SK-N-DZ (cell line): Measurements from ENCODE around the gene LGI4.

ENCODE experiments used
- DNase-seq: peaks from one replicate; pipeline ENCODE4 v3.0.0-alpha.2; 2015; ENCODE audit warnings: low spot score
- small RNA-seq, 2 experiments: library from RNA; depleted of rRNA; stranded (forward); fragments of <200 nt; gene quantifications; one replicate each; pipeline ENCODE3, GENCODE V24; 2014

Gene LGI4

DNA sequence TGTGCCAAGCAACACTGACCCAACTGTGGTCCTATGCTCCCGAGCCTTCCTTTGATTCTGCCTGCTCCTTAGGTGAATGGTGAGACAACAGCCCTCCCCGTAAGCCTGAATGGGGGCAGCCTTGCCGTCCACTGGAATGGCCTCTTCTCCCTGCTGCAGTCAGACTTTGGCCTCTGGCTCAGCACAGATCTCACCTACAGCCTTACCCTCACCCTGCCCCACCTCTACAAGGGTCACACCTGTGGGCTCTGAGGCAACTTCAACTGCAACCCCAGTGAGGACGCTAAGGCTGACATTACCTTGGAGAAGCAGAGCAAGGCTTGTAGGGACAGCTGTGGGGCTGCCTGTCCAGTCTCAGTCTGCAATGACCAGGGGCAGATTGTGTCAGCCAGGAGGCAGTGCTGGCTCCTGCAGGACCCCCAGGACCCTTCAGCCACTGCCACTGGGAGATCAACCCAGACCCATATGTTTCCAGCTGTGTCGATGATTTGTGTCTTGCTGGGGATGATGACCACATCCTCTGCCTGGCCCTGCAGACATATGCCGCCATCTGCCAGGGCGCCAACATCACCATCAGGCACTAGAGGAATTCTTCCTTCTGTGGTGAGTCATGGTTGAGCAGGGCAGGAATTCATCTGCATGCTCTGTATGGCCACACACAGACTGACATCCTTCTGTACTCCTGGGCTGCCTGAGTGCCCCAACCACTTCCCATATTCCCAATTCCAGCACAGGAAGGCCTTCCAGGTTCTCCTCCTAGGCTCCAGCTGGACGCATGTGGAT is 46.5 kb downstream of the LGI4 start:
- DNase-seq: no peak

DNA sequence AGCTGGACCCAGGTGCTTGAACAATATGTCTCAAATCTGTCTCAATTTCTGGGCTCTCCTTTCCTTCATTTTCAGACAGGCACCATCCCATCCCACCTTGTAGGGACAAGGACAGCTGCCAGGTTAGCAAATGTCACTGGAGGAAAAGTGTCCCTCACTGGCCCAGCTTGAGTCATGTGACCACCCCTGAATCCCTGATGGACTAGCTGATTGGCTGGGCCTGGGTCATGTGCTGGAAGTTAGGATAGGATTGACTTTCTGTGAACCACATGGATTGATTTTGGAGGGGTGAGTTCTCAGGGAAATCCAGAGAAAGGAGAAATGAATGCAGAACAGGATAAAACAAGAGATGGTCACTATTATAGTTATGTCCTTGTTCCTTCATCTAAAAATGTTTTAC is 47.5 kb downstream of the LGI4 start:
- DNase-seq: no peak

DNA sequence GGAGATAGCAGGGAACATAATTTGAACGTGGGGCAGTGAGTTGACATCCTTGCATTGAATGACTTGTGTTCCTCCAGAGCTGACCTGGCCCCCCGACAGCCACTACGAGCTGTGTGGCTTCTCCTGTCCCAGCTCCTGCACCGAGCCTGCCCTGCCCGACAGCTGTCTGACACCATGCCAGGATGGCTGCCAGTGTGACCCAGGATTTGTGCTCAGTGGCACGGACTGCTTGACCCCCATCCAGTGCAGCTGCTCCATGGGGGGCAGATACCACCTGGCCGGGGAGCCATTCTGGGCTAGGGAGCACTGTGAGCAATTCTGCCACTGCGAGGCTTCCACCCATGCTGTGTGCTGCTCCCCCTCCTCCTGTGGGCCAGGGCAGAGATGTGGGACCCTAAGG is 48.4 kb downstream of the LGI4 start:
- no peak for DNase-seq

DNA sequence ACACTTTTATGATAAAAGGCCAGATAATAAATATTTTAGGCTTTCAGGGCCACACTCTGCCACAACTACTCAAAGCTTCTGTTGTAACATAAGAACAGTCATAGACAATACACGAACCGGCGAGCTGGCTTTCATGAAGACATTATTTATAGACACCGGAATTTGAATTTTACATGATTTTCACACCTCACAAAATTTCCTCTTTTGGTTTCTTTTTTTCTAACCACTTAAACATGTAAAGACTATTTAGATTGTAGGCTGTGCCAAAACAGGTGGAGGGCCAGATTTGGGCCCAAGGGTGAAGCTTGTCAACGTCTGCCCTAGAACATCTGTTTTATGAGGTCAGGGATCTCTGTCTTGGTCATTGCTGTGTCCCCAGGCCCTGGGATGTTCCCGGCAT is 48.9 kb downstream of the LGI4 start:
- no peak for DNase-seq

DNA sequence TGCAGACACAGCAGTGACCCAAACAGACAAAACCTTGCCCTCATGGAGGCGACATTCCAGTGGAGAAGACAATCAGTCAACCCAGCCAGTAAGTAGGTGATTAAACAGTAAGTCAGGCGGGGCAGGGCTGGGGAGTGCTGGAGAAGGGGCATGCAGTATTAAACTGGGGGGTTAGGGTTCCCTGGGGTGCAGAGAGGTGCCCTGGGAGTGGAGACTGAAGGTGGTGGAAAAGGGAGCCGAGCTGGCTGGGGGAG is 50.4 kb downstream of the LGI4 start:
- no peak for DNase-seq

DNA sequence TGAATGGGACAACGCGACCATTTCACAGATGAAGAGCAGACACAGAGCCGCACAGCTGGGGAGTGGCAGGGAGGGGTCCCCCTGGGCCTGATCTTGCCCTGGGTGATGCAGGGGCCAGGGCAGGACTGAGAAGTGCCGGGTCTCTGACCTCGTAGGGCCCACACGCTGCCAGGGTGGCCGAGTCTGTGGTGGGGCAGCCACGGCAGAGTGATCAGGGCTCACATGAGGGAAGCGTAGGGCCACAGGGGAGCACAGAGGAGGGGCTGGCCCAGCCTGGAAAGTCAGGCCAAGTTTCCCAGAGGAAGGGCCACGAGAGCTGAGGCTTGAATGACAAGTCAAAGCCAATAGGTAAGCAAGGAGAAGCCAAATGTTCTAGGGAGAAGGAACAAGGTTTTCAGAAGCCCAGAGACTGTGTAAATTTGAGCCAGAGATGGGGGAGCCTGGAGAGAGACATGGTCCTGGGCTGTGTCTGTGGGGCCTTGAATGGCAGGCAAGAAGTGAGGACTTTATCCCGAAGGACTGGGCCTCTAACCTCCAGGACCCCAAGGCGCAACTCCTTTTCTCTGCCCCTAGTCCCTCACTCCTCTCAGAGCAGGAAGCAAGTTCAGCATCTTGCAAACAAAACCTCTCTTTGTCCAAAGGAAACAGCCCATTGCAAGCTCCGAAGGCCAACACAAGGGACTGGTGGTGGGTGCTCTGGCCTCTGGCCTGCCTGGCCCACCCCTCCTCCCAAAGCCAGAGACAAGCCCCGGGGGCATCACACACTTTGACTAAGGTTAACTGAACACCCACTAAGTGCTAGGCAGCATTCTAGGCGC is 51.0 kb downstream of the LGI4 start:
- DNase-seq: no peak

DNA sequence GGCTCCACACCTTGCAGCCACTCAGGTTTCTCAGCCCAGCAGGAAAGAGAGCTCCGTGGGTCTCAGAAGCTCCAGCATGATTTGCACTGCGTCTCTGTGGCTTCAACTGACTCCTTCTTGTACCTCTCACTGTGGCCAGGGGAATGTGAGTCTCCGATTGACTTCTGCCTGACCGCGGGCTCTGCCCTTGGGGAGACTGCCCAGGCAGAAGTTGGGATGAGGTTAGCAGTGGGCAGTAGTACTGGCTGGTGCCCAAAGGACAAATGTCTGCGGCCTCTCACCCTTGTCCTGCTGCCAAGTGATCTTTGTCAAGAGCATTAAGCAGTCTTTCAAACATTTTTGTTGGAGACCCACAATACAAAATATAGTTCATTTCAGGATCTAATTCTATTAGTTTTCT is 53.7 kb downstream of the LGI4 start:
- DNase-seq: no peak

DNA sequence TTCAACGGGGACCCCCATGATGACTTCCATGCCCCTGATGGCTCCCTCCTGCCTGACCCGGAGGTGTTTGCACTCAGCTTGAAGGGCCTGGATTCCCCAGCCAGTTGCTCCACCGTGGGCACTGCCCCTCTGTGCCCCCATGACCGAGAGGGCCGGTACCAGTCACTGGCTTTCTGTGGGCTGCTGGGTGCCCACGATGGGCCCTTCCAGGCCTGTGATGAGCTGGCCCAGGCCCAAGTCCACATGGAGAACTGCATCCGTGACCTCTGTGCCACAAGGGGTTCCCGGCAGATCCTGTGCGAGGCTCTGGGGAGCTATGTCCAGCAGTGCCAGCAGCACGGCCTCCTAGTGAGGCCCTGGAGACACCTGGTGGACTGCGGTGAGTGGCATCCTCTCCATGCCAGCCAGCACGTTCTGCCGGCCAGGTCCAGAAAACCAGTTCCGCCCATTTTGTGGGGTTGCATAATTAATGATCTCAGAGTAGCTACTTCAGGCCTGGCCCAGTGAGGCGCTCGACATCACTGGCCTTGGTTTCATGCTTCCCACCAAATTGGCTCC is 54.2 kb downstream of the LGI4 start:
- no peak for DNase-seq

DNA sequence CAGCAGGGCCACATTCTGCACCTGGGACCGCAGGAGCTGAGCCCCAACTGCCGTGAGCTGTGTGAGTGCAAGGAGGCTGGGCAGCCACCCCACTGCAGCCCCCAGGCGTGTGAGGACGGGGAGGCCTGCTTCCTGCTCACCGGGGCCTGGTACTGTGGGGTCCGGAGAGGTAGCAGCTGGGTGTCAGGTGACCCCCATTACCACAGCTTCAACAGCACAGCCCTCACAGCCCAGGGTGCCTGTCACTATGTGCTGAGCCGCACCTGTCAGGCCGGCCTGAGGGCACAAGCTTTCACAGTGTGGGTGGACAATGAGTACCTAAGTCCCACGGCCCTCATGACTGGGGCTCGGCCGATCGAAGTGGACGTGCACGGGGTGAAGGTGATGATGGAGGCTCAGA is 55.0 kb downstream of the LGI4 start:
- DNase-seq: no peak

DNA sequence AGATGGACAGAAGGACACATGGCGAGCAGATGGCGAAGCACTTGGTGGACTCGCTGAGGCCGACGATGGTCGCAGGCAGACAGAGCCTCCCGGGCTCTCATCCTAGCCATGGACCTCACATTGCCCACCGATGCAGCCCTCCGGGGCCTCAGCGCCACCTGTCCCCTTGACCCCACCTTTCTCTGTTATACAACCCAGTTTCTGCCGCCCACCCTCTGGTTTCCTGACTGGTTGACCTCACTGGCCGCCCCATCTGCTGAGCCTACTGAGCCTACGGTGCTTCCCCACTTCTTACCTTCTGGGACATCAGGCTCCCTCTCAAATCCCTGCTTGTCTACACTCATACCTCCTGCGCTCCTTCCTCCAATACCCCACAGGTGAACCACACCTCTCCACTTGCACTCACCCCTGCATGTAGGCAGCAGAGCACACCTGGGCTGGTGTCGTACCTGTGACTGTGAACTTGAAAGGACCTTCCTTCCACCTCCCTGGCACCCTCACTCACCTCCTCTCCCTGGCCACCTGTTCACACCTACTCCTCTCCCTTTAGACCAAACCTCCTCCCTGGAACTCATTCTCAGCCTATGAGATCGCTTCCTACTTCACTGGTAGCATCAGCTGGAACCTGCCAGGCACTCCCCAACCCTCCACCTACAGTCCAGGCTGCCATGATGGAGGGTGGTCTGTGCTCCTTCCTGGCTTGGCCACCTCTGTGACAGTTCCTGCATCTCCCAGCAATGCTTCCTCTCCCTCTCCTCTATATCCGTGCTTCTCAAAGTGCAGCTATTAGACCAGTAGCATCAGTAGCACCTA is 57.2 kb downstream of the LGI4 start:
- DNase-seq: no peak

DNA sequence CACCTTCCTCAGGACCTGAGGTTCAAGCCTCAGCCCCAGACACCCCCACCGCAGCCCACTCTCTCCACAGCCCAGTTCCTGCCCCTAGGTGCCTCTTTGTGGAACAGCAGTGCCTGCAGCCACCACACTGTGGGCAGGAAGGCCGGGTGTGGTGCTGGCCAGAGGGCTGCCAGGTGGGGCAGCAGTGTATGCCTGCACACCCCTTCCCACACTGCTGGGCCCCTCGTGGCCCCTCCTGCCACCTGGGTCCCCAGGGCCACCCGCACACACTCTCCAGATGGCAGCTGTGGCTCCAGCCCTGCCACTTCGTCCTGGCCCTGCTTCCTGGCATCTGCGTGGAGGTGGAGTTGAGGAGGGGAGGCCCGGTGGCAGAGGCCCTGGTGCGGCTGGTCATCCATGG is 58.2 kb downstream of the LGI4 start:
- DNase-seq: no peak

DNA sequence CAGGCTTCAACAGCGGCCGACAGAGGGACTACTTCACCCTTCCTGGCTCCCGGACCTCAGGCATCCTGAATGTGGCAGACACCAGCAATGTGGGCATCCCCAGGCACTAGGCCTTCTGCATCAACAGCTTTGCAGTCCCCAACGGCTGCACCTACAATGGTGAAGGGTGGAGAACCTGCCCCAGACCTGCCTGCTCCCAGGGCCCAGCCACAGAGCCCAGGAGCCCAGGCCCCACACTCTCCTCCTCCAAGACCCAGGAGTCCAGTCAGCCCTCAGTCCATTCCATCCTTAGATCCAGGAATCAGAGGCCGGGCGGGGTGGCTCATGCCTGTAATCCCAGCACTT is 58.9 kb downstream of the LGI4 start:
- no peak for DNase-seq

DNA sequence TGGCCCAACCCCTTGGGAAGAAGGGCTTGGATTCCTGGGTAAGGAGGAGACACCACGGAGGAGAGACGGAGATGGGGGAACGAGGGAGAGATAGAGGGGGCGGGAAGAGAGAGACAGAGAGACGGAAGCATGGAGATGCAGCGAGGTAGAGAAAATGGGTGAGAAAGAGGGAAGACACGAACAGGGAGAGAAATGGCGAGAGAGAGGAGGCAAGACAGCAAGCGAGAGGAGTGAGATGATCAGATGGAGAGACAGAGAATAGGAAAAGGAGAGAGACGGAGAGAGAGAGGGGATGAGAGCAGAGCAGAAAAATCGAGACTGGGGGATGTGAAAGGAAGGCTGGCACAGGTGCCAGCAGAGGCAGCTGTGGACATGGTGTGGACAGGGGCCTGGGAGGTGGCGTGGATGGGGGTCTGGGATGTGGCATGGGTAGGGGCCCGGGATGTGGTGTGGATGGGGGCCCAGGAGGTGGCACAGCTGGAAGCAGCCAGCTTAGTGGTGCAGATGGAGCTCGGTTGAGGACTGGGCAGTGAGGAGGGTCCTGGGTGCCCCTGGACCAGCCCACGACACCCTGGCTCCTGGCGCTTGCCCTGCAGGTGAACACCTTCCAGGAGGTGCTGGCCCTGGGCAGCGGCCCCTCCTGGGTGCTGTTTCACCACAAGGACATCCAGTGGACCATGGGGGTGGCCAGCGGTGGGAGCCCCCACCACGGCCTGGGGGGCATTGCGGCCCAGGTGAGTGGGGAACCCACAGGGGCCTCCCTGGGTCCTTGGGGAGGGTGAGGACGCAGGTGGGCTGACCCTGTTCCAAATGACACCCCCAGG is 59.4 kb downstream of the LGI4 start:
- no peak for DNase-seq

Small RNAs within 50 kb of the gene (small RNA-seq; reads per million reads assigned to genes)
- 0 reads per million in 2 experiments for gene AC020907.2
